ENCODE results near the gene MT1B.
"Not testable (repeated sequence)": the region's sequence is repeated elsewhere in the genome, so short reads cannot be mapped to it uniquely, and the experiment has no call there.

Gene MT1B

GRCh38 chr16:56672761-56673536 lies 21.3 kb downstream of the MT1B start:
- H3K27me3 Mint-ChIP-seq (ENCODE audit: low read depth, poor library complexity), result peaks cover 100% of the 10 kb centered on the region
- TF ChIP-seq CTCF (IDR thresholded peaks at IDR 0.05), result no peak
- H3K4me1 Mint-ChIP-seq, result peaks cover 23% of the 10 kb centered on the region
- H3K27ac Mint-ChIP-seq, result no peak overlapping the region
- no peaks in the 10 kb centered on the region for H3K9me3 Mint-ChIP-seq
- no peak for DNase-seq
- H3K4me3 Mint-ChIP-seq, result no peak overlapping the region
- no peaks in the 10 kb centered on the region for H3K36me3 Mint-ChIP-seq (ENCODE audit: low read depth)

GRCh38 chr16:56673921-56674320 lies 22.2 kb downstream of the MT1B start:
- Mint-ChIP-seq H3K4me3 (no peak overlapping the region), H3K27me3 (ENCODE audit: low read depth, poor library complexity) (peaks cover 100% of the 10 kb centered on the region), H3K27ac (no peak overlapping the region), H3K36me3 (ENCODE audit: low read depth) (no peaks in the 10 kb centered on the region), H3K9me3 (no peaks in the 10 kb centered on the region), H3K4me1 (peaks cover 15% of the 10 kb centered on the region)
- DNase-seq, result peak; percentile 42
- peak; percentile 43 for TF ChIP-seq CTCF (IDR thresholded peaks at IDR 0.05)

- not testable (repeated sequence) for DNase-seq; H3K36me3 Mint-ChIP-seq (ENCODE audit: low read depth); H3K9me3 Mint-ChIP-seq; H3K4me3 Mint-ChIP-seq; H3K27ac Mint-ChIP-seq
- peaks cover 97% of the 10 kb centered on the region for H3K27me3 Mint-ChIP-seq (ENCODE audit: low read depth, poor library complexity)
- H3K4me1 Mint-ChIP-seq, result peaks cover 15% of the 10 kb centered on the region
Measured at GRCh38 chr16:56674570-56674969, 22.9 kb downstream of the MT1B start.

GRCh38 chr16:56675685-56676210 lies 24.1 kb downstream of the MT1B start:
- Mint-ChIP-seq H3K27ac (no peak overlapping the region), H3K36me3 (ENCODE audit: low read depth) (no peaks in the 10 kb centered on the region), H3K4me3 (peak overlapping the region; percentile 81), H3K9me3 (no peaks in the 10 kb centered on the region), H3K27me3 (ENCODE audit: low read depth, poor library complexity) (peaks cover 91% of the 10 kb centered on the region), H3K4me1 (peaks cover 15% of the 10 kb centered on the region)
- no peak for TF ChIP-seq CTCF (IDR thresholded peaks at IDR 0.05)
- peak; percentile 36 for DNase-seq

- no peaks in the 10 kb centered on the region for H3K36me3 Mint-ChIP-seq (ENCODE audit: low read depth)
- no peak for TF ChIP-seq CTCF (IDR thresholded peaks at IDR 0.05)
- H3K4me3 Mint-ChIP-seq, result no peak overlapping the region
- peaks cover 24% of the 10 kb centered on the region for H3K4me1 Mint-ChIP-seq
- DNase-seq, result no peak
- peaks cover 88% of the 10 kb centered on the region for H3K27me3 Mint-ChIP-seq (ENCODE audit: low read depth, poor library complexity)
- no peaks in the 10 kb centered on the region for H3K9me3 Mint-ChIP-seq
- H3K27ac Mint-ChIP-seq, result no peak overlapping the region
Measured at GRCh38 chr16:56677474-56677873, 25.8 kb downstream of the MT1B start.

- H3K9me3 Mint-ChIP-seq, result no peaks in the 10 kb centered on the region
- peaks cover 71% of the 10 kb centered on the region for H3K27me3 Mint-ChIP-seq (ENCODE audit: low read depth, poor library complexity)
Measured at GRCh38 chr16:56679078-56679730, 27.5 kb downstream of the MT1B start.

More at GRCh38 chr16:56679078-56679730, 27.5 kb downstream of the MT1B start:
- H3K4me1 Mint-ChIP-seq, result peaks cover 29% of the 10 kb centered on the region
- TF ChIP-seq CTCF (IDR thresholded peaks at IDR 0.05), result no peak
- no peaks in the 10 kb centered on the region for H3K36me3 Mint-ChIP-seq (ENCODE audit: low read depth)
- H3K4me3 Mint-ChIP-seq, result no peak overlapping the region
- no peak for DNase-seq
- H3K27ac Mint-ChIP-seq, result no peak overlapping the region
